ENCODE data around the gene RAB8A. TPM values are rescaled to one million over a fixed set of nuclear protein-coding genes. Genes with fewer than 3 reads are reported as not detected.
"Not testable (repeated sequence)": the region's sequence is repeated elsewhere in the genome, so short reads cannot be mapped to it uniquely, and the experiment has no call there.

RAB8A gene
- total and polyA plus RNA-seq, 2 experiments from 2014 or later, result 53.1 to 59.5 TPM

- Histone ChIP-seq H3F3A (replicated peaks; ENCODE audit: low read depth) (no peaks in the 10 kb centered on the region), H3K9me2 (ENCODE audit: insufficient read depth) (no peaks in the 10 kb centered on the region), H3K4me3 (no peak overlapping the region), H3K4me1 (ENCODE audit: insufficient read depth) (no peaks in the 10 kb centered on the region), H3K27ac (ENCODE audit: low read depth) (no peak overlapping the region), H3K36me3 (ENCODE audit: insufficient read depth) (no peaks in the 10 kb centered on the region), H3K27me3 (ENCODE audit: insufficient read depth) (no peaks in the 10 kb centered on the region), H3K79me2 (replicated peaks; ENCODE audit: insufficient read depth) (no peaks in the 10 kb centered on the region), H4K20me1 (replicated peaks; ENCODE audit: insufficient read depth) (no peaks in the 10 kb centered on the region), H3K4me2 (no peak overlapping the region), H2AFZ (no peak overlapping the region)
- no peak for ATAC-seq
- Mint-ChIP-seq H3K27ac (no peak overlapping the region), H3K9me3 (peaks cover 68% of the 10 kb centered on the region), H3K4me1 (no peaks in the 10 kb centered on the region), H3K4me3 (no peak overlapping the region), H3K27me3 (ENCODE audit: insufficient read depth, low read depth, poor library complexity) (peaks cover 4% of the 10 kb centered on the region), H3K36me3 (ENCODE audit: low read depth) (peaks cover 3% of the 10 kb centered on the region; the same call in 1 of the 3 replicates)
- DNase-seq (ENCODE audit: low spot score), result no peak
- no peak for TF ChIP-seq ZNF462 (CRISPR knock-in tag; IDR thresholded peaks at IDR 0.05)
- TF ChIP-seq ETS1 (IDR thresholded peaks at IDR 0.05), result no peak
These were observed 58.4 kb downstream of the RAB8A start for GRCh38 chr19:16170134-16170533.

GRCh38 chr19:16175954-16176353 is 64.3 kb downstream of the RAB8A start:
- Histone ChIP-seq H3K36me3 (ENCODE audit: insufficient read depth) (no peaks in the 10 kb centered on the region), H3K4me1 (ENCODE audit: insufficient read depth) (no peaks in the 10 kb centered on the region), H4K20me1 (replicated peaks; ENCODE audit: insufficient read depth) (no peaks in the 10 kb centered on the region), H3K79me2 (replicated peaks; ENCODE audit: insufficient read depth) (no peaks in the 10 kb centered on the region), H3K9me2 (ENCODE audit: insufficient read depth) (no peaks in the 10 kb centered on the region), H3K27ac (ENCODE audit: low read depth) (no peak overlapping the region), H3K4me3 (no peak overlapping the region), H3K27me3 (ENCODE audit: insufficient read depth) (no peaks in the 10 kb centered on the region), H3F3A (replicated peaks; ENCODE audit: low read depth) (no peaks in the 10 kb centered on the region), H3K4me2 (no peak overlapping the region), H2AFZ (no peak overlapping the region)
- no peak for TF ChIP-seq POLR2AphosphoS5 (IDR thresholded peaks at IDR 0.05; ENCODE audit: low read depth)
- TF ChIP-seq ZNF114 (CRISPR knock-in tag; IDR thresholded peaks at IDR 0.05), result no peak
- TF ChIP-seq STAT1 (IDR thresholded peaks at IDR 0.05; ENCODE audit: unreplicated experiment), result no peak
- TF ChIP-seq ETS1 (IDR thresholded peaks at IDR 0.05), result no peak
- no peak overlapping the region for H3K27ac Mint-ChIP-seq
- ATAC-seq, result no peak
- H3K4me1 Mint-ChIP-seq, result no peaks in the 10 kb centered on the region
- DNase-seq (ENCODE audit: low spot score), result no peak
- H3K4me3 Mint-ChIP-seq, result no peak overlapping the region
- peaks cover 4% of the 10 kb centered on the region for H3K27me3 Mint-ChIP-seq (ENCODE audit: insufficient read depth, low read depth, poor library complexity)
- H3K36me3 Mint-ChIP-seq (ENCODE audit: low read depth), result no peaks in the 10 kb centered on the region
- peaks cover 61% of the 10 kb centered on the region for H3K9me3 Mint-ChIP-seq

- H3K36me3 ChIP-seq (ENCODE audit: insufficient read depth); DNase-seq (ENCODE audit: low spot score); ATAC-seq; H4K20me1 ChIP-seq (replicated peaks; ENCODE audit: insufficient read depth); H3K27ac ChIP-seq (ENCODE audit: low read depth); H3K4me3 ChIP-seq; H3K4me1 Mint-ChIP-seq; H3K36me3 Mint-ChIP-seq (ENCODE audit: low read depth); H3F3A ChIP-seq (replicated peaks; ENCODE audit: low read depth); H3K27me3 Mint-ChIP-seq (ENCODE audit: insufficient read depth, low read depth, poor library complexity); H3K27me3 ChIP-seq (ENCODE audit: insufficient read depth); H3K4me1 ChIP-seq (ENCODE audit: insufficient read depth); H3K27ac Mint-ChIP-seq; H3K4me3 Mint-ChIP-seq; H3K9me2 ChIP-seq (ENCODE audit: insufficient read depth); H3K79me2 ChIP-seq (replicated peaks; ENCODE audit: insufficient read depth); H2AFZ ChIP-seq; H3K4me2 ChIP-seq: not testable (repeated sequence)
- H3K9me3 Mint-ChIP-seq, result peaks cover 32% of the 10 kb centered on the region
These were observed 67.2 kb downstream of the RAB8A start for GRCh38 chr19:16178866-16179265.

All from GM23338 (cell line).